HepG2 (cell line): ENCODE results near the gene SAYSD1. TPM values are rescaled to one million over a fixed set of nuclear protein-coding genes. Genes with fewer than 3 reads are reported as not detected.

Experiments used
- NR3C1 ChIP-seq: sonication (generic); formaldehyde crosslinking; IDR thresholded peaks from 2 replicates; pipeline ENCODE4 v1.4.0; 2020; ENCODE audit warnings: missing genetic modification reagents
- POGZ ChIP-seq: sonication (generic); formaldehyde crosslinking; IDR thresholded peaks from 2 replicates; pipeline ENCODE4 v1.4.0; 2020; ENCODE audit warnings: mild to moderate bottlenecking, missing genetic modification reagents
- PRMT3 ChIP-seq: sonication (generic); formaldehyde crosslinking; IDR thresholded peaks from 2 replicates; pipeline ENCODE4 v1.8.1; 2022; ENCODE audit warnings: low read depth, mild to moderate bottlenecking, moderate library complexity, missing genetic modification reagents, borderline replicate concordance
- SMAD1 ChIP-seq: sonication (generic); formaldehyde crosslinking; IDR thresholded peaks from 2 replicates; pipeline ENCODE4 v1.4.0; 2020; ENCODE audit warnings: missing genetic modification reagents, low read depth, mild to moderate bottlenecking, borderline replicate concordance
- THYN1 ChIP-seq: sonication (generic); formaldehyde crosslinking; IDR thresholded peaks from 2 replicates; pipeline ENCODE4 v1.8.1; 2023; ENCODE audit warnings: low read depth, mild to moderate bottlenecking, moderate library complexity, missing genetic modification reagents, borderline replicate concordance
- ZNF17 ChIP-seq: sonication (generic); formaldehyde crosslinking; IDR thresholded peaks from 2 replicates; pipeline ENCODE4 v1.5.0; 2020; ENCODE audit warnings: mild to moderate bottlenecking, missing genetic modification reagents
- polyA plus RNA-seq, 8 experiments: library from polyadenylated mRNA; depleted of rRNA in 3 of 8; stranded (reverse) in 7 of 8; unstranded in 1 of 8; fragments of >200 nt; fragmentation: Illumina TruSeq in 4 of 8; extraction: Trizol in 4 of 8; gene quantifications; 2 replicates each; pipeline versions ENCODE4 v1.2.1 to v1.2.3, GENCODE V29; 2011 to 2016; ENCODE audit warnings: low read depth in 4 of 8, missing spikeins in 1 of 8, mixed read lengths in 1 of 8; ENCODE audit not compliant: insufficient read depth in 1 of 8
- total RNA-seq, 5 experiments: library from RNA; depleted of rRNA; stranded (reverse); fragments of >200 nt; fragmentation: Illumina TruSeq; extraction: Trizol; gene quantifications; 2 replicates each; pipeline ENCODE4 v1.2.3, GENCODE V29; 2016; ENCODE audit warnings: low read depth in 1 of 5
- TF ChIP-seq, protein P1 (sequence below): sonication (generic); formaldehyde crosslinking; IDR thresholded peaks from 2 replicates; pipeline ENCODE4 v1.4.0; 2020; ENCODE audit warnings: missing genetic modification reagents
- TF ChIP-seq, protein P2 (sequence below): sonication (generic); formaldehyde crosslinking; IDR thresholded peaks from 2 replicates; pipeline ENCODE4 v1.9.0; 2021; ENCODE audit warnings: missing genetic modification reagents, borderline replicate concordance
- TF ChIP-seq, protein P3 (sequence below): sonication (generic); formaldehyde crosslinking; IDR thresholded peaks from 2 replicates; pipeline ENCODE4 v1.8.0; 2022; ENCODE audit warnings: missing genetic modification reagents, mild to moderate bottlenecking, inconsistent platforms, borderline replicate concordance
- TF ChIP-seq, protein P4 (sequence below): sonication (generic); formaldehyde crosslinking; IDR thresholded peaks from 2 replicates; pipeline ENCODE4 v1.4.0; 2020; ENCODE audit warnings: missing genetic modification reagents
- TF ChIP-seq, protein P5 (sequence below): sonication (generic); formaldehyde crosslinking; IDR thresholded peaks from 2 replicates; pipeline ENCODE4 v1.9.0; 2022; ENCODE audit warnings: low read depth, missing genetic modification reagents
- TF ChIP-seq, protein P6 (sequence below): sonication (generic); formaldehyde crosslinking; IDR thresholded peaks from 2 replicates; pipeline ENCODE4 v1.4.0; 2020; ENCODE audit warnings: missing genetic modification reagents
- TF ChIP-seq, protein P7 (sequence below): sonication (generic); formaldehyde crosslinking; IDR thresholded peaks from 2 replicates; pipeline ENCODE4 v1.5.0; 2020; ENCODE audit warnings: mild to moderate bottlenecking, low read depth, missing genetic modification reagents, borderline replicate concordance

Gene SAYSD1
- total and polyA plus RNA-seq, 2 of the 13 experiments (the other 11 are each of a cell fraction or from before 2014, with no cell fraction given): 10.1 to 16.0 TPM

DNA sequence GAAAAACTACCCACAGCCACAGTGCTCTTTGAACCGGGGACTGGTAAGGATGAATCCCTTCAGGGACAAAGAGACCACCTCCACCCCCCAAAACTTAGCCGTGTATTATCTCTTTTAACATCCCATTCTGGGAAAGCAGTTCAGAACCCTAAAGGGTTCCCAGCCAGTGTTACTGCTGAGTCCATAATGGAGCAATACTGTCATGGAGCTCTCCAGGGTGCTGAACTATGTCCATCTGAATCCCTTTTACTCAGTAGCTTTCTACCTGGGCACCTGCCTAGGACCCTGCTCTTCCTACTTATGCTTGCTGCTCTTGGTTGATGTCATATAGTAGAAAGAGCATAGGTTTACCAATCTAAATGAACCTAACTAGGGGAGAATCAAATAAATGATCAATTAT lies 22.3 kb upstream of the SAYSD1 start (continued):
- TF ChIP-seq, protein P1, sequence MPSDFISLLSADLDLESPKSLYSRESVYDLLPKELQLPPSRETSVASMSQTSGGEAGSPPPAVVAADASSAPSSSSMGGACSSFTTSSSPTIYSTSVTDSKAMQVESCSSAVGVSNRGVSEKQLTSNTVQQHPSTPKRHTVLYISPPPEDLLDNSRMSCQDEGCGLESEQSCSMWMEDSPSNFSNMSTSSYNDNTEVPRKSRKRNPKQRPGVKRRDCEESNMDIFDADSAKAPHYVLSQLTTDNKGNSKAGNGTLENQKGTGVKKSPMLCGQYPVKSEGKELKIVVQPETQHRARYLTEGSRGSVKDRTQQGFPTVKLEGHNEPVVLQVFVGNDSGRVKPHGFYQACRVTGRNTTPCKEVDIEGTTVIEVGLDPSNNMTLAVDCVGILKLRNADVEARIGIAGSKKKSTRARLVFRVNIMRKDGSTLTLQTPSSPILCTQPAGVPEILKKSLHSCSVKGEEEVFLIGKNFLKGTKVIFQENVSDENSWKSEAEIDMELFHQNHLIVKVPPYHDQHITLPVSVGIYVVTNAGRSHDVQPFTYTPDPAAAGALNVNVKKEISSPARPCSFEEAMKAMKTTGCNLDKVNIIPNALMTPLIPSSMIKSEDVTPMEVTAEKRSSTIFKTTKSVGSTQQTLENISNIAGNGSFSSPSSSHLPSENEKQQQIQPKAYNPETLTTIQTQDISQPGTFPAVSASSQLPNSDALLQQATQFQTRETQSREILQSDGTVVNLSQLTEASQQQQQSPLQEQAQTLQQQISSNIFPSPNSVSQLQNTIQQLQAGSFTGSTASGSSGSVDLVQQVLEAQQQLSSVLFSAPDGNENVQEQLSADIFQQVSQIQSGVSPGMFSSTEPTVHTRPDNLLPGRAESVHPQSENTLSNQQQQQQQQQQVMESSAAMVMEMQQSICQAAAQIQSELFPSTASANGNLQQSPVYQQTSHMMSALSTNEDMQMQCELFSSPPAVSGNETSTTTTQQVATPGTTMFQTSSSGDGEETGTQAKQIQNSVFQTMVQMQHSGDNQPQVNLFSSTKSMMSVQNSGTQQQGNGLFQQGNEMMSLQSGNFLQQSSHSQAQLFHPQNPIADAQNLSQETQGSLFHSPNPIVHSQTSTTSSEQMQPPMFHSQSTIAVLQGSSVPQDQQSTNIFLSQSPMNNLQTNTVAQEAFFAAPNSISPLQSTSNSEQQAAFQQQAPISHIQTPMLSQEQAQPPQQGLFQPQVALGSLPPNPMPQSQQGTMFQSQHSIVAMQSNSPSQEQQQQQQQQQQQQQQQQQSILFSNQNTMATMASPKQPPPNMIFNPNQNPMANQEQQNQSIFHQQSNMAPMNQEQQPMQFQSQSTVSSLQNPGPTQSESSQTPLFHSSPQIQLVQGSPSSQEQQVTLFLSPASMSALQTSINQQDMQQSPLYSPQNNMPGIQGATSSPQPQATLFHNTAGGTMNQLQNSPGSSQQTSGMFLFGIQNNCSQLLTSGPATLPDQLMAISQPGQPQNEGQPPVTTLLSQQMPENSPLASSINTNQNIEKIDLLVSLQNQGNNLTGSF: no peak
- TF ChIP-seq, protein P2, sequence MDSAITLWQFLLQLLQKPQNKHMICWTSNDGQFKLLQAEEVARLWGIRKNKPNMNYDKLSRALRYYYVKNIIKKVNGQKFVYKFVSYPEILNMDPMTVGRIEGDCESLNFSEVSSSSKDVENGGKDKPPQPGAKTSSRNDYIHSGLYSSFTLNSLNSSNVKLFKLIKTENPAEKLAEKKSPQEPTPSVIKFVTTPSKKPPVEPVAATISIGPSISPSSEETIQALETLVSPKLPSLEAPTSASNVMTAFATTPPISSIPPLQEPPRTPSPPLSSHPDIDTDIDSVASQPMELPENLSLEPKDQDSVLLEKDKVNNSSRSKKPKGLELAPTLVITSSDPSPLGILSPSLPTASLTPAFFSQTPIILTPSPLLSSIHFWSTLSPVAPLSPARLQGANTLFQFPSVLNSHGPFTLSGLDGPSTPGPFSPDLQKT: no peak
- TF ChIP-seq, protein P3, sequence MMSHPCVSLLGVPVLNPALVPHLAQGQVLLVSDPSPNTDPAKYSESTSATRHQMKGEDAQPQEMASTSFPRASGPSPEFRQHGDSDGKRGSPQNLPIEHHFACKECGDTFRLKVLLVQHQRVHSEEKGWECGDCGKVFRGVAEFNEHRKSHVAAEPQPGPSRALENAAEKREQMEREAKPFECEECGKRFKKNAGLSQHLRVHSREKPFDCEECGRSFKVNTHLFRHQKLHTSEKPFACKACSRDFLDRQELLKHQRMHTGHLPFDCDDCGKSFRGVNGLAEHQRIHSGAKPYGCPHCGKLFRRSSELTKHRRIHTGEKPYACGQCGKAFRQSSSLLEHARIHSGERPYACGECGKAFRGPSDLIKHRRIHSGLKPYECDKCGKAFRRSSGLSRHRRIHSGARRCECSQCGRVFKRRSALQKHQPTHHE (CRISPR knock-in tag): no peak
- TF ChIP-seq THYN1 (no peak), SMAD1 (no peak), NR3C1 (CRISPR knock-in tag) (no peak), PRMT3 (CRISPR knock-in tag) (no peak), POGZ (CRISPR knock-in tag) (no peak), ZNF17 (CRISPR knock-in tag) (no peak)
- TF ChIP-seq, protein P4, sequence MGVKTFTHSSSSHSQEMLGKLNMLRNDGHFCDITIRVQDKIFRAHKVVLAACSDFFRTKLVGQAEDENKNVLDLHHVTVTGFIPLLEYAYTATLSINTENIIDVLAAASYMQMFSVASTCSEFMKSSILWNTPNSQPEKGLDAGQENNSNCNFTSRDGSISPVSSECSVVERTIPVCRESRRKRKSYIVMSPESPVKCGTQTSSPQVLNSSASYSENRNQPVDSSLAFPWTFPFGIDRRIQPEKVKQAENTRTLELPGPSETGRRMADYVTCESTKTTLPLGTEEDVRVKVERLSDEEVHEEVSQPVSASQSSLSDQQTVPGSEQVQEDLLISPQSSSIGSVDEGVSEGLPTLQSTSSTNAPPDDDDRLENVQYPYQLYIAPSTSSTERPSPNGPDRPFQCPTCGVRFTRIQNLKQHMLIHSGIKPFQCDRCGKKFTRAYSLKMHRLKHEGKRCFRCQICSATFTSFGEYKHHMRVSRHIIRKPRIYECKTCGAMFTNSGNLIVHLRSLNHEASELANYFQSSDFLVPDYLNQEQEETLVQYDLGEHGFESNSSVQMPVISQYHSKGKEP (CRISPR knock-in tag): peak; percentile 85; the same call in 1 of the 2 replicates
- TF ChIP-seq, protein P5, sequence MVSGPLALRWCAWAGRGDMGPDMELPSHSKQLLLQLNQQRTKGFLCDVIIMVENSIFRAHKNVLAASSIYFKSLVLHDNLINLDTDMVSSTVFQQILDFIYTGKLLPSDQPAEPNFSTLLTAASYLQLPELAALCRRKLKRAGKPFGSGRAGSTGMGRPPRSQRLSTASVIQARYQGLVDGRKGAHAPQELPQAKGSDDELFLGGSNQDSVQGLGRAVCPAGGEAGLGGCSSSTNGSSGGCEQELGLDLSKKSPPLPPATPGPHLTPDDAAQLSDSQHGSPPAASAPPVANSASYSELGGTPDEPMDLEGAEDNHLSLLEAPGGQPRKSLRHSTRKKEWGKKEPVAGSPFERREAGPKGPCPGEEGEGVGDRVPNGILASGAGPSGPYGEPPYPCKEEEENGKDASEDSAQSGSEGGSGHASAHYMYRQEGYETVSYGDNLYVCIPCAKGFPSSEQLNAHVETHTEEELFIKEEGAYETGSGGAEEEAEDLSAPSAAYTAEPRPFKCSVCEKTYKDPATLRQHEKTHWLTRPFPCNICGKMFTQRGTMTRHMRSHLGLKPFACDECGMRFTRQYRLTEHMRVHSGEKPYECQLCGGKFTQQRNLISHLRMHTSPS (CRISPR knock-in tag): no peak
- TF ChIP-seq, protein P6, sequence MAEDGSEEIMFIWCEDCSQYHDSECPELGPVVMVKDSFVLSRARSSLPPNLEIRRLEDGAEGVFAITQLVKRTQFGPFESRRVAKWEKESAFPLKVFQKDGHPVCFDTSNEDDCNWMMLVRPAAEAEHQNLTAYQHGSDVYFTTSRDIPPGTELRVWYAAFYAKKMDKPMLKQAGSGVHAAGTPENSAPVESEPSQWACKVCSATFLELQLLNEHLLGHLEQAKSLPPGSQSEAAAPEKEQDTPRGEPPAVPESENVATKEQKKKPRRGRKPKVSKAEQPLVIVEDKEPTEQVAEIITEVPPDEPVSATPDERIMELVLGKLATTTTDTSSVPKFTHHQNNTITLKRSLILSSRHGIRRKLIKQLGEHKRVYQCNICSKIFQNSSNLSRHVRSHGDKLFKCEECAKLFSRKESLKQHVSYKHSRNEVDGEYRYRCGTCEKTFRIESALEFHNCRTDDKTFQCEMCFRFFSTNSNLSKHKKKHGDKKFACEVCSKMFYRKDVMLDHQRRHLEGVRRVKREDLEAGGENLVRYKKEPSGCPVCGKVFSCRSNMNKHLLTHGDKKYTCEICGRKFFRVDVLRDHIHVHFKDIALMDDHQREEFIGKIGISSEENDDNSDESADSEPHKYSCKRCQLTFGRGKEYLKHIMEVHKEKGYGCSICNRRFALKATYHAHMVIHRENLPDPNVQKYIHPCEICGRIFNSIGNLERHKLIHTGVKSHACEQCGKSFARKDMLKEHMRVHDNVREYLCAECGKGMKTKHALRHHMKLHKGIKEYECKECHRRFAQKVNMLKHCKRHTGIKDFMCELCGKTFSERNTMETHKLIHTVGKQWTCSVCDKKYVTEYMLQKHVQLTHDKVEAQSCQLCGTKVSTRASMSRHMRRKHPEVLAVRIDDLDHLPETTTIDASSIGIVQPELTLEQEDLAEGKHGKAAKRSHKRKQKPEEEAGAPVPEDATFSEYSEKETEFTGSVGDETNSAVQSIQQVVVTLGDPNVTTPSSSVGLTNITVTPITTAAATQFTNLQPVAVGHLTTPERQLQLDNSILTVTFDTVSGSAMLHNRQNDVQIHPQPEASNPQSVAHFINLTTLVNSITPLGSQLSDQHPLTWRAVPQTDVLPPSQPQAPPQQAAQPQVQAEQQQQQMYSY (CRISPR knock-in tag): no peak
- TF ChIP-seq, protein P7, sequence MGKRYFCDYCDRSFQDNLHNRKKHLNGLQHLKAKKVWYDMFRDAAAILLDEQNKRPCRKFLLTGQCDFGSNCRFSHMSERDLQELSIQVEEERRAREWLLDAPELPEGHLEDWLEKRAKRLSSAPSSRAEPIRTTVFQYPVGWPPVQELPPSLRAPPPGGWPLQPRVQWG: no peak
